Hepatocyte (in vitro differentiated cells): ENCODE measurements around the gene FAM135A.

Experiments
- CTCF ChIP-seq: fragments of 200-600 bp; sonication (generic); IDR thresholded peaks from 2 replicates; pipeline ENCODE4 v1.5.1; 2016; ENCODE audit warnings: antibody characterized with exemption, mild to moderate bottlenecking; ENCODE audit not compliant: poor library complexity
- EZH2 ChIP-seq: fragments of 200-600 bp; sonication (generic); IDR thresholded peaks from 2 replicates; pipeline ENCODE4 v1.6.1; 2016; ENCODE audit warnings: antibody characterized with exemption, mild to moderate bottlenecking, borderline replicate concordance

GRCh38 chr6:70474751-70475150 is 61.4 kb downstream of the FAM135A start:
- TF ChIP-seq EZH2 (no peak), CTCF (no peak)
